ENCODE measurements around the gene OR9I1. TPM values are rescaled to one million over a fixed set of nuclear protein-coding genes. Genes with fewer than 3 reads are reported as not detected.

Gene OR9I1
- total RNA-seq, 1 experiment from 2014 or later: not detected

- no peak overlapping the region for H3K4me3 Mint-ChIP-seq
- ChIA-PET CTCF (no interaction called here), POLR2A (no interaction called here)
- DNase-seq (ENCODE audit: low spot score) (peak; percentile 31), ATAC-seq (peak; percentile 76)
- no peaks in the 10 kb centered on the region for H3K36me3 Mint-ChIP-seq
- H3K9me3 Mint-ChIP-seq: peaks cover 5% of the 10 kb centered on the region
- H3K27ac Mint-ChIP-seq: no peak overlapping the region
- TF ChIP-seq PREB (CRISPR knock-in tag; IDR thresholded peaks at IDR 0.05; ENCODE audit: borderline replicate concordance): no peak
- TF ChIP-seq KAT7 (CRISPR knock-in tag; IDR thresholded peaks at IDR 0.05; ENCODE audit: borderline replicate concordance): no peak
- H3K27me3 Mint-ChIP-seq (ENCODE audit: low read depth): no peaks in the 10 kb centered on the region
- peaks cover 12% of the 10 kb centered on the region for H3K4me1 Mint-ChIP-seq
These were observed 56.7 kb downstream of the OR9I1 start for GRCh38 chr11:58068655-58069054.

- no peaks in the 10 kb centered on the region for H3K27me3 Mint-ChIP-seq (ENCODE audit: low read depth)
- CTCF ChIA-PET: interaction anchor here (1.1 kb wide), 1 partner anchor 94 kb away, joined by 4 read pairs; no protein-coding TSS in a partner anchor
- ATAC-seq (no peak), DNase-seq (ENCODE audit: low spot score) (no peak)
- H3K27ac Mint-ChIP-seq: no peak overlapping the region
- peaks cover 4% of the 10 kb centered on the region; the same call in 1 of the 2 replicates for H3K9me3 Mint-ChIP-seq
- no peak overlapping the region for H3K4me3 Mint-ChIP-seq
- peaks cover 12% of the 10 kb centered on the region for H3K4me1 Mint-ChIP-seq
- POLR2A ChIA-PET: no interaction called here
- no peaks in the 10 kb centered on the region for H3K36me3 Mint-ChIP-seq
- TF ChIP-seq E2F1 (CRISPR knock-in tag; IDR thresholded peaks at IDR 0.05) (no peak), ATF1 (CRISPR knock-in tag; IDR thresholded peaks at IDR 0.05) (no peak), ATF6 (CRISPR knock-in tag; IDR thresholded peaks at IDR 0.05) (no peak), ZNF423 (CRISPR knock-in tag; IDR thresholded peaks at IDR 0.05) (no peak), AFF4 (CRISPR knock-in tag; IDR thresholded peaks at IDR 0.05; ENCODE audit: borderline replicate concordance) (no peak), ZNF512 (CRISPR knock-in tag; IDR thresholded peaks at IDR 0.05; ENCODE audit: borderline replicate concordance) (no peak), GTF2I (CRISPR knock-in tag; conservative IDR thresholded peaks at IDR 0.05) (no peak), NR2C2 (CRISPR knock-in tag; IDR thresholded peaks at IDR 0.05) (no peak), ZNF121 (CRISPR knock-in tag; IDR thresholded peaks at IDR 0.05) (no peak), MYBL2 (CRISPR knock-in tag; IDR thresholded peaks at IDR 0.05) (no peak), ZNF396 (CRISPR knock-in tag; IDR thresholded peaks at IDR 0.05; ENCODE audit: borderline replicate concordance) (no peak), HMGA2 (CRISPR knock-in tag; IDR thresholded peaks at IDR 0.05) (no peak), ELF4 (CRISPR knock-in tag; IDR thresholded peaks at IDR 0.05; ENCODE audit: low read depth) (no peak)
- TF ChIP-seq, protein P1, sequence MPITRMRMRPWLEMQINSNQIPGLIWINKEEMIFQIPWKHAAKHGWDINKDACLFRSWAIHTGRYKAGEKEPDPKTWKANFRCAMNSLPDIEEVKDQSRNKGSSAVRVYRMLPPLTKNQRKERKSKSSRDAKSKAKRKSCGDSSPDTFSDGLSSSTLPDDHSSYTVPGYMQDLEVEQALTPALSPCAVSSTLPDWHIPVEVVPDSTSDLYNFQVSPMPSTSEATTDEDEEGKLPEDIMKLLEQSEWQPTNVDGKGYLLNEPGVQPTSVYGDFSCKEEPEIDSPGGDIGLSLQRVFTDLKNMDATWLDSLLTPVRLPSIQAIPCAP (CRISPR knock-in tag; IDR thresholded peaks at IDR 0.05): no peak
- TF ChIP-seq, protein P2, sequence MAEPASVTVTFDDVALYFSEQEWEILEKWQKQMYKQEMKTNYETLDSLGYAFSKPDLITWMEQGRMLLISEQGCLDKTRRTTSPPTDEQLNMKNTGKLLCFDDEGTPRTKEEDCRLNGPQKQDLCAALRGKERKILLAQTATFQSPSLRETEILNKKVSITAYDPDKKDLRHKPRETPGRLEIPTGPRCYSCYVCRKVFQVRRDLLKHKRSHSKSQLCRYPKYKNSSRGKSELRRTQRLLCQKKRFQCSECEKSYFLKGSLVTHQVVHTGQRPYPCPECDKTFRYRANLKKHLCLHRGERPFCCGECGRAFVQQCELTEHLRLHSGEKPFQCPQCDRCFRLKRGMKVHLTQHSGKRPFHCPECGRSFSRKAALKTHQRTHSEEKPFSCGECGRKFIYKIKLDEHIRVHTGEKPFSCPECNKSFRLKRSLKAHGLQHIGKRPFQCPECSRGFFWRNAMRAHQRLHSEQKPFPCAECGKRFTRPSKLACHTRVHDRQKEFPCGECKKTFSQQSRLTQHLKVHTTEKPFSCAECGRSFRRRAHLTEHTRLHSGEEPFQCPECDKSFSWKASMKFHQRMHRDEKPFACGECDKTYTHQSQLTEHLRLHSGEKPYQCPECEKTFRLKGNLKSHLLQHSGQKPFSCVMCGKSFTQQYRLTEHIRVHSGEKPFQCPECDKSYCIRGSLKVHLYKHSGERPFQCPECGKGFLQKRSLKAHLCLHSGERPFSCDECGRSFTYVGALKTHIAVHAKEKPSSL (CRISPR knock-in tag; conservative IDR thresholded peaks at IDR 0.05): no peak
- TF ChIP-seq, protein P3, sequence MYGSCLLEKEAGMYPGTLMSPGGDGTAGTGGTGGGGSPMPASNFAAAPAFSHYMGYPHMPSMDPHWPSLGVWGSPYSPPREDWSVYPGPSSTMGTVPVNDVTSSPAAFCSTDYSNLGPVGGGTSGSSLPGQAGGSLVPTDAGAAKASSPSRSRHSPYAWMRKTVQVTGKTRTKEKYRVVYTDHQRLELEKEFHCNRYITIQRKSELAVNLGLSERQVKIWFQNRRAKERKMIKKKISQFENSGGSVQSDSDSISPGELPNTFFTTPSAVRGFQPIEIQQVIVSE (CRISPR knock-in tag; IDR thresholded peaks at IDR 0.05; ENCODE audit: borderline replicate concordance): no peak
- TF ChIP-seq, protein P4, sequence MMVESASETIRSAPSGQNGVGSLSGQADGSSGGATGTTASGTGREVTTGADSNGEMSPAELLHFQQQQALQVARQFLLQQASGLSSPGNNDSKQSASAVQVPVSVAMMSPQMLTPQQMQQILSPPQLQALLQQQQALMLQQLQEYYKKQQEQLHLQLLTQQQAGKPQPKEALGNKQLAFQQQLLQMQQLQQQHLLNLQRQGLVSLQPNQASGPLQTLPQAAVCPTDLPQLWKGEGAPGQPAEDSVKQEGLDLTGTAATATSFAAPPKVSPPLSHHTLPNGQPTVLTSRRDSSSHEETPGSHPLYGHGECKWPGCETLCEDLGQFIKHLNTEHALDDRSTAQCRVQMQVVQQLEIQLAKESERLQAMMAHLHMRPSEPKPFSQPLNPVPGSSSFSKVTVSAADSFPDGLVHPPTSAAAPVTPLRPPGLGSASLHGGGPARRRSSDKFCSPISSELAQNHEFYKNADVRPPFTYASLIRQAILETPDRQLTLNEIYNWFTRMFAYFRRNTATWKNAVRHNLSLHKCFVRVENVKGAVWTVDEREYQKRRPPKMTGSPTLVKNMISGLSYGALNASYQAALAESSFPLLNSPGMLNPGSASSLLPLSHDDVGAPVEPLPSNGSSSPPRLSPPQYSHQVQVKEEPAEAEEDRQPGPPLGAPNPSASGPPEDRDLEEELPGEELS (CRISPR knock-in tag; IDR thresholded peaks at IDR 0.05): no peak
These were observed 57.6 kb downstream of the OR9I1 start for GRCh38 chr11:58067685-58068084.

Data from WTC11 (cell line).